Activated CD8-positive, alpha-beta memory T cell treated with anti-CD3 and anti-CD28 coated beads for 4 hours (primary cell): ENCODE measurements around the gene ACTL7A.
"Not testable (repeated sequence)": the region's sequence is repeated elsewhere in the genome, so short reads cannot be mapped to it uniquely, and the experiment has no call there.

Experiments
- DNase-seq, 2 donors: peaks; one replicate each; pipeline ENCODE4 v3.0.0-alpha.2; 2020; ENCODE audit warnings: low read depth in 2 of 2

Gene ACTL7A, protein sequence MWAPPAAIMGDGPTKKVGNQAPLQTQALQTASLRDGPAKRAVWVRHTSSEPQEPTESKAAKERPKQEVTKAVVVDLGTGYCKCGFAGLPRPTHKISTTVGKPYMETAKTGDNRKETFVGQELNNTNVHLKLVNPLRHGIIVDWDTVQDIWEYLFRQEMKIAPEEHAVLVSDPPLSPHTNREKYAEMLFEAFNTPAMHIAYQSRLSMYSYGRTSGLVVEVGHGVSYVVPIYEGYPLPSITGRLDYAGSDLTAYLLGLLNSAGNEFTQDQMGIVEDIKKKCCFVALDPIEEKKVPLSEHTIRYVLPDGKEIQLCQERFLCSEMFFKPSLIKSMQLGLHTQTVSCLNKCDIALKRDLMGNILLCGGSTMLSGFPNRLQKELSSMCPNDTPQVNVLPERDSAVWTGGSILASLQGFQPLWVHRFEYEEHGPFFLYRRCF

DNA sequence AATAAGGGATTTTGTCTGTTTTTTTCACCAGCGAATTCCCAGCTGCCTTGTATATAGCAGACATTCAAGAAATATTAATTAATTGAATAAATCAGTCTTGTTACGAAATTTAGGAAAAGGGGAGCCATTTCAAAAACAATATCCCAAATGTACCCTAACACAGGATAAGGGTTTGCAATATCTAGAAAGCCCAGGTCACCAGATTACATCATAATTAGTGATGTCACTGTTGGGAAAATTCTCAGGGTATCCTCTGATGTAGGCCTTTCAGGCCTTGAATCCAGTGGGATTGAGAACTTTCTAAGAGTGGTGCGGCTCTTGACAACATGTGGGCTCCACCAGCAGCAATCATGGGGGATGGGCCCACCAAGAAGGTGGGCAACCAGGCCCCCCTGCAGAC is at the start of gene ACTL7A:
TSS of gene ACTL7A (plus strand) at position 270 of the 400 bp plus-strand sequence. CDS start at position 327, 57 bp downstream.
- no peak for DNase-seq

DNA sequence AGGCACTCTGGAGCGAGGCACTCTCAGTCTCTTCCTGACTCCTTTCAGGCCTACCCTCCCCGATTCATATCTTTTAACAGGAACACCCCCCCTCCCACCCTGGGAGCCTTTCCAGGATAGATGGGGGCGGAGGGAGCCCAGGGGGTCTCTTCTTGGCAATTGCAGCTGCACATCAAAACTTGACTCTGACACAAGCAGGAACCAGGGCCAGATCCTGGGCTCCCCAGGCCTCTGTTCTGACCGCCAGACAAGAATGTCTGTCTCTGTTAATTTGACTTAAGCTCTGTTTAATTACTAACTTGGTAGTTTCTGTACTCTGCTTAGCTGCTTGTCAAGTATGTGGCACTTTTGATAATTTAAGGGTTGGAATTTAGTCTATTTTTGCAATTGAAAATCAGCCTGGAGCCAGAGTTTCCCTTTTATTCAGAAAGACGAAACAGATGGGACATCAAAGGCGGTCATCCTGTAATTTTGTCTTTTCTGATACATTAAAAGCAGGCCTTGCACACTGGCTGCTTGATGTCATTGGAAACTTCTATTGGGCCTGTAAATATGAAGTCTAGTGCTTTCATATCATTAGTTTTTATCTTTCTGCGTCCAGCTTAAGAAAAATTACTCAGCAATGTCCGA is 49.6 kb upstream of the ACTL7A start:
- DNase-seq: no peak

DNA sequence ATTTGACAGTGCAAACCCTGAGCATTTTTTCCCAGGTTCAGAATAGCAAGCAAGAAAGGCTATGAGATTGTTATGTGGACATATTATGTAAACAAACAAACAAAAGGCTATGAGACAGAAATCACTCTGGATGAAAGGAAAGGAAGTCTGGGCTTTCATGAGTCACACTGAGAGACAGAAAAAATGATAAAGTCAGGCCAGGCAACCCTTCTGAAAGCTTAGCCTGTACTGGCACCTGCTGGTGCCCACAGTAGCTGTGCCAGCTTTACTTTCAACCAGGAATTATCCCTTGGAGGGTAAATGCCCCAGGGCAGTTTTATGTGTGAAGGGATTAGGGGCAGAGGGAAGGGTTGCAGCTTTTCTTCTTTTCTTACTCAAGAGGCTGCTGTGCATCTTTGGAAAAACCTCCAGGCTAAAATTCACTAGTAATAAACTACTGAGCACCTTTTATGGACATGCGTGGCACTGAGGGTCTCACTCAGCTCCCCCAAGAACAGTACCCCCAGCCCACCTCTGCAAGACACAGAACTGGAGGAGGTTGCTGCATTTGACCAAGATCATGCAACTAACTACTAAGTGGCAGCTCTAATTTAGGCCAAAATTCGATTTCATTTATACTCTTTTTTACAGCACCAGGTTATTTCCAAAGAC is 48.0 kb upstream of the ACTL7A start:
- no peak for DNase-seq

DNA sequence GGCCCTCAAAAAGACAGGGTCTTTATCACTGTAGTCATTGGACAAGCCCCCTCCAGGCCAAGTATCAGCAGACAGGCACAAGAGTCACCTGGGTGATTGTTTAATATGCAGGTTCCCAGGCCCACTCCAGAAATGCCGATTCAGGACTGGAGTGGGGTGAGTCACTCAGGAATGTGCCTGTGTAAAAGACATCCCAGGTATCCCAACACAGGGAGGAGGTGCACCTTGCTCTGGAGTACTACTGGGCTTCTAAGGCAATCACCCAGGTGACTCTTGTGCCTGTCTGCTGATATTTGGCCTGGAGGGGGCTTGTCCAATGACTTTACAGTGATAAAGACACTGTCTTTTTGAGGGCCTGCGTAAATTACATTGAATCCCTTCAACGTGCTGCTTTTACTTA is 46.9 kb upstream of the ACTL7A start:
- no peak for DNase-seq

DNA sequence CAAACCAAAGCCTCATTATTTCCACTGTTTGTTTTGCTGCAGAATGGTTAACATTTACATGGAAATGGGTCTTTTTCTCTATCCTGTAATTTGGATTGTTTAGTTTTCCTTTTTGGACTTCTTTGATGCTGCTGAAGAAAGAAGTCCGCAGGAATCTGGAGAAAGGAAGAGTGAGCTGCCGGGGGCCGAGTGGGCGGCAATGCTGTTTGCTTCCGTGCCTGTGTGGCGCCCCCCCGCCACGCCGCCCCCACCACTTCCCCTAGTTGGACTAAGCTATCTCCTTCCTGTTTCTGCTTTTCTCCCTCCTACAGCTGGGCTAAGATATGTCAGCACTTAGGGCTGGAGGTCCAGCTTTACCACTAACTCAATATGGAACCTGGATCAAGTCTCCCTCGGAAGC is 46.0 kb upstream of the ACTL7A start:
- no peak for DNase-seq

DNA sequence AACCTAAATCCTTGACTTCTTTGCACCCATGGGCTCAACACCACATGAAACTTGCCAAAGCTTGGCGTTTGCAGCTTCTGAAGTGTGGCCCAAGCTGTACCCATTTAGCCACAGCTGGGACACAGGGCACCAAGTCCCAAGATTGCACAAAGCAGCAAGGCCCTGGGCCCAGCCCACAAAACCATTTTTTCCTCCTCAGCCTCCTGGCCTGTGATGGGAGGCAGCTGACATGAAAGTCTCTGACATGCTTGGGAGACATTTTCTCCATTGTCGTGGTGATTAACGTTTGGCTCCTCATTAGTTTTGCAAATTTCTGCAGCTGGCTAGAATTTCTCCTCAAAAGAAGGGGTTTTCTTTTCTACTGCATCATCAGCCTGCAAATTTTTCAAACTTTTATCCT is 38.2 kb upstream of the ACTL7A start:
- DNase-seq: no peak

DNA sequence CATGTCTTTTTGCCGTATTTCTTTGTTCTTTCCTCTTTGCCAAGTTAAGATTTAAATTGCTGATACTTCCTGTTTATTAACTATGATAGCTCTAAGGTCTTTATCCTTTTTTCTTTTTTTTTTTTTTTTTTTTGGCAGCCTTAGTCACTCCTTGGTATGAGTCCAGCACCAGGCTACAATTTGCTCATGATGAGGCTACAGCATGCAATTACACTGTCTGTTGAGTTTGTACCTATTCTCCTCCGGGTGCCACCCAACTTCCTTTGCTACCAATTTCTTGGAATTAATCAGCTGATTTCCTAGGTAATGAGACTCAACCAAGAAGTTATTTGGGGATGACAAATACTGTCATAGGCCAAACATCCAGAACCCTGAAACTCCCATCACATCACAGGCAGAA is 31.8 kb upstream of the ACTL7A start:
- no peak for DNase-seq

DNA sequence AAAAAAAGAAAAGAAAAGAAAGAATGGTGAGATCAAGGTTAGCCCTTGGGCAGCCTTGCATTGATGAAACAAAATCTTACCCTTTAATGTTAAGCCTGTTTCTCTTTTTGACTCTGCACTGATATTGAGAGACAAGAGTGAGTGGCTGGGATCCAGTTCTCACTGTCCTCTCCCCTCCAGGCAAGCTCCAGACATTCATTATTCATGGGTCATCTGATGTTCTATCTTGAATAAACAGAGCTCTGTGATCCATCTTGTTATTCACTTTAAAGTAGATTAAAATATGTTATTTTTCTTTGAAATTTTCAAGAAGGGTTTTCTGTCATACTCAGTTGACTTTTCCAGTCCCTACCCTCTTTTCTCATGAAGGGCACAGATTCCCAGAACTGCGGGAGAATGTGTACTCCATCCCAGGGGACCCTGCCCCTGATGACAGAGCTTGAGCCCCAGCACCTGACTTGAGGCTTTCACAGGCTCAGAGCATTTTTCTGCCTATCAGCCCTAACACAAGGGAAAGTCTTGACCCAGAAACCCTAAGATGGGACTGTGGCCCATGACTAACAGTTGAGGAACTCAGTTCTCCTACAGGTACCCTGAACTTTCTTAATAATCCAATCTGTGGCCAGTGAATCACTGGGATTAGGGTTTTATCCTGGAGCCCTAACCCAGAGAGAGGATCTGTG is 30.4 kb upstream of the ACTL7A start:
- no peak for DNase-seq

DNA sequence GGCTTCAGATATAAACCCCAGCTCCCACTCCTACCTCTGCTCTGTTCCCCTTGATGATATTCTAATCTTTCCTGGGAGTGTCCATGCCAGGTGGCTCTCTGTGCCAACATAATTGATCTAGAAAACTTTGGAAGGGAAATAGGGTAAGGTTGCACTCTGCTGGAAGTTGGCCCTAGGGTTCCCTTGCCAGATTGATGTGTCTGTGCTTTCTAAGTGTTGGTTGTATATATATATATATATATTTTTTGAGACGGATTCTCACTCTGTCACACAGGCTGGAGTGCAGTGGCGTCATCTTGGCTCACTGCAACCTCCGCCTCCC is 29.9 kb upstream of the ACTL7A start:
- DNase-seq: no peak

DNA sequence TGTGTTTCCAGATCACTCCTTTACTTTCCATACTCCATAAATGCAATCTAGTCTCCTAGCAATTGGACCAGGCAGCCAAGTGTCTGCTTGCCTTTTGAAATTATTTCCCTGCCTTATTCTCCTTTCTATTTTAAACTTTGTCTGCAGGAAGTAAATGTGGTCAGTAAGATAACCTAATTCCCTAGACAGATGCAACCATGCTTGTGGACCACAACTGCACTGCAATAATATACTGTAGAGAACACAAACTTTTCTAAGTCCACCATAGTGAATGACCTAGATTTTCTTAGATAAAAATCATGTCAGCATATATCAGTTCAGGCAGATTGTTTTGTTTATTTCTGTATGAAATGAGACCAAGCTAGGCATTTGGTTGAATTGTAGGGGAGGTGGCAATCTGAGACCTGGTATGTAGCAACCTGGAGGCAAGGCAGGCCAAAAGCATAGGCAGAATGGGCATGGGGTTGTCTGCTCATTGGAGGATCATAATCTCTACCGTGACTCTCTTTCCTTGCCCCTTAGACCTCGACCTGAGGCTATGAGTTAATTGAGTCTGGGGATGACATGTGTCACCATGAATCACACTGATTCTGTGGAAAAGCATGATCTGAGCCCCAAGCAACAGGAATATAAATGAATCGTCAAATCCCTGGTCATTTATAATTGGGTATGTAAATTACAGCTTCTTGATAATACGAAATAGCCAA is 27.0 kb upstream of the ACTL7A start:
- DNase-seq: no peak

DNA sequence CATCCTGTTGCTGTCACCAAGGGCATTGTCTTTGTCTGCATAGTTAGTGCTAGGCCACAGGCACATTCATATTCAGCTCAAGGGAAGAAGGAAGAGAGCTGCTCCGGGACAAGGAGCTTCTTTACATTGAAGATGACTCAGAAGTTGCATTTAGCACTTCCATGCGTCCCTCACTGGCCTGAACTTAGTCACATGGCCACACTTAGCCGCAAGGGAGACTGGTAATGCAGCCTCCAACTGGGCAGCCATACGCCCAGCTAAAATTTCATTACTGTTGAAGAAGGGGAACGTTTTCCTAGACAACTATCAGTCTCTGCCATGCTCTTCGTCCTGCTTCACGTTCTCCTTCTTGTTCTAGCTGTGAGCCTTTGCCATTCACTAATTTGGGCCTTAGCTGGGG is 26.2 kb upstream of the ACTL7A start:
- no peak for DNase-seq

DNA sequence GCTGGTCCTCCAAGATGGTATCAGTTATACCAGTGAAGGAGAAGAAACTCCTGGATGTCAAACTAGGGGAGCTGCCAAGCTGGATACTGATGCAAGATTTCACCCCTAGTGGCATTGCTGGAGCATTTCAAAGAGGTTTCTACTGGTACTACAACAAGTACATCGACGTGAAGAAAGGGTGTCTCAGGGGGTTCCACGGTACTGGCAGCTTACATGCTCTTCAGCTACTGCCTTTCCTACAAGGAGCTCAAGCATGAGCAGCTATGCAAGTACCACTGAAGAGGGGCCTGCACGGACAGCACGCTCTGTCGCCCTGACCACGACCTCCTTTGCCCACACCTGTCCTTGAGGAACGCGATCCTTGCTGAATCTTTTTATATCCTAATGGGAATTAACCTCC is 25.7 kb upstream of the ACTL7A start:
- DNase-seq: no peak

DNA sequence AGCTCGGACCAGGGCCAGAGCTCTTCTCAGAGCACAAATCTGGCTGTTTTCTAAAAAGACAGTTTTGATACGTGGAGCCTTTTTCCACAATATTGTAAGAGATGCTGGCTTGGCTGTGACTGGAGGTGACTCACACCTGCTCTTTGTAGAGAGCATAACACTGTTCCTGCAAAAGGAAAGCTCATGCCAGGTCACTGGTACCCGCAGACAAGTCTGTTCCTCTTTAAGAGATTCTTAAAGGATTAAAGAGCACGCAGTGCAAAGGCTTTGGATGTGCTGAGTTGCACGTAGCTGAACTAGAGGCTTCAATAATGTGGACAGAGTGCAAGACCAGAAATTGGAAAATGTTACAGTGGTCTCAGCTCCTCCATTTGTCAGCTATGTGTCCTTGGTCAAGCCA is 25.3 kb upstream of the ACTL7A start:
- no peak for DNase-seq

DNA sequence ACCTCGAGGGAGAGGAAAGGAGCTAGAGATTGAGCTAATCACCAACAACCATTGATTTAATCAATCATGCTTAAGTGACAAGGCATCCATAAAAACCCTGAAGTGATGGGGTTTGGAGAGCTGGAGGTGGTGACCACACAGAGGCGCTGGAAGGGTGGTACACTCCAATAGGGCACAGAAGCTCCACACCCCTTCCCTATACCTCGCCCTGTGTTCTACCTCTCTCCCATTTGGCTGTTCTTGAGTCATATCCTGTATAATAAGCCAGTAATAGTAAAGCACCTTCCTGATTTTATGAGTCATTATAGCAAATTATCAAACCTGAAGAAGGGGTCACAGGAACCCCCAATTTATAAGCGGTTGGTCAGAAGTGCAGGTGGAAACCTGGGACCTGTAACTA is 24.5 kb upstream of the ACTL7A start:
- no peak for DNase-seq

DNA sequence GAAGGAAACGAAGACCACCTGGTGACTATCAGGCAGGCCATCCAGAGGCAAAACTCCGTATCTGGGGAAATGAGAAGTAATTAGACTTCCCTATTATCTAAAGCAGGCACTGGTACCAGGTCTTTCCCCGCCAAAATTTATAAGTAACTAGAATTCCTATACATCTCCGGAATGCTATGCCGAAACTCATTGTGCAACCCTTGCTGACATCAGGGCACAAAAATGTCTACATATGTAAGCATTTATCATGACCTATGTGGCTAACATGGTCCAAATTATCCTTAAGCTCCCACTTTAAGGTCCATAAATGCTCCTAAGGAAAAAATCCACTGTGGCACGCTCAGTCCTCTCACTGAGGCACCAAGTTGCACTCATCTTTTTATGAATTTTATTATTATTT is 24.0 kb upstream of the ACTL7A start:
- no peak for DNase-seq

DNA sequence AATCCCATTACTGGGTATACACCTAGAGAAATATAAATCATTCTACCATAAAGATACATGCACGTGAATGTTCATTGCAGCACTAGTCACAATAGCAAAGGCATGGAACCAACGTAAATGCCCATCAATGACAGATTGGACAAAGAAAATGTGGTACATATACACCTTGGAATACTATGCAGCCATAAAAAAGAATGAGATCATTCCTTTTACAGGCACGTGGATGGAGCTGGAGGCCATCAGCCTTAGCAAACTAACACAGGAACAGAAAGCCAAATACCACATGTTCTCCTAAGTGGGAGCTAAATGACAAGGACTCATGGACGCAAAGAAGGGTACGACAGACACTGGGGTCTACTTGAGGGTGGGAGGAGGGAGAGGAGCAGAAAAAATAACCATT is 22.5 kb upstream of the ACTL7A start:
- not testable (repeated sequence) for DNase-seq

DNA sequence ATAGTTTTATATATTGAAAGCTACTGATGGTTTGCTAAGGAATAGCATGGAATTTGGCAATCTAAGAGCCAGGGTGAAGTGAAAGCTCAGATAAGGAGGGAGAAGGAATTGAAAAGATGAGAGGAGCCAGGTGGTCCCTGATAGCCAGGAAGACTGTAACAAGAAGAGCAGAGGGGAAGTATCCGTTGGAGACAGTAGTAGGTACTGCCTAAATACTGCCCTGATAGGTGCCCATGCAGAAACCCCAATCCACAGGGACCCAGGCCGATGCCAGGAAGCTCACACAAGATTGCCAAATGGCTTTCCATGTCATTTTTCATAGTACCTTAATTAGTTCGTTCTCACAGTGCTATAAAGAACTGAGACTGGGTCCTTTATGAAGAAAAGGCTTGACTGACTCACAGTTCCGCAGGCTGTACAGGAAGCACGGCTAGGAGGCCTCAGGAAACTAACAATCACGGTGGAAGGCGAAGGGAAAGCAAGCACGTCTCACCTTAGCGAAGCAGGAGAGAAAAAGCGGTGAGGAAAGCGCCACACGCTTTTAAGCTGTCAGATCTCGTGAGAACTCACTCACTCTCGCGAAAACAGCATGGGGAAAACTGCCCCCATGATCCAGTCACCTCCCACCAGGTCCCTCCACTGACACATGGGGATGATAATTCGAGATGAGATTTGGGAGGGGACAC is 19.3 kb upstream of the ACTL7A start:
- no peak for DNase-seq

DNA sequence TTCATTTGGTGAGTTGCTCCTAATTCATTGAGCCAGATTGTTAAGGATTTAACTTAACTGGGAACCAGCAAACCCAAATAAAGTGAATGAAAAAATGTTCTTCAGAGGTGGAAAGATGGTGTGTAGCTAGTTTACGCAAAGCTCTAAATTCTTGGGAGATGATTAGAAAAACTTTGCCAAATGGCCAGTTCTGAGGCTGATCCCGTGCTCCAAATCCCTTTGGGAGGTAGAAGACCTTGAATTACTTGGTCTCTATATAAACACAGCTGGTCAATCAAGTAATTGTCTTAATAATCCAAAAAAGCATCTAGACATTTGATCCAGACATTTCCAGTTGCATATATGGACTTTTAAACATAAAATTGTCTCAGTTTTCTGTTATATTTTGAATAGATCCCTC is 17.7 kb upstream of the ACTL7A start:
- no peak for DNase-seq

DNA sequence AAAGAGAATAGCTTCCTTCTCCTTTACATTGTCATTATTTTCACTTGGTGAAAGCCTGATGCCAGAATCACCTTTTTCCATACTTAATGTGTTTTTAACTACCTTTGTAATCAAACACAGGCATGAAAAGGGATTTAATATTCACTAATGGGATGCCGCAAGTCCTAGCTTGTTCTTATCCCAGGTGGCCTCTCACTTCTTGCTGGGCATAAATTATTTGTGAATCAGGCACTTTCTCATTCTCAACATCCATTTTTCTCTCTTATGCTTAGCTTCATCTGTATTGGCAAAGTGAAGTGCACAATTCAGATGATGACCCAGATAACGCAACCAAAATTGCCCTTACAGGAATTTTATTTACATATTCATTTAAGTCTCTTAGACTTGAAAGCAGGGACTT is 17.2 kb upstream of the ACTL7A start:
- DNase-seq: no peak

DNA sequence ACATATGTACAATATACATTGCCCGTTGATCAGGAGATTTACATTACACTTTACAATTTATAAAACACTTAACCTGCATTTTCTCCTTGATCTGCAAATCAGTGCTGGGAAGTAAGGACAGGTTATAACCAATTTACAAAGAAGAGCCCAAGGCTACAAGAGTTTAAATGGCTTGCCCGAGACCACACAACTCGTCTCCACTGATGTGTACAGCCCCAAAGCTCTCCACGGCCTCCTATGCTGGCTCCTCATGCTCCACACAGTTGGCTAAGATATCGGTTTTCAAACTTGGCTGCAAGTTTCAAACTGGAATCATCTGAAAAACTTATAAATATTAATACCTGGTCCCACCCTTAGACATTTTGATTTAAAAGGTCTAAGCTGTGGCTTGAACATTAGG is 16.6 kb upstream of the ACTL7A start:
- no peak for DNase-seq

DNA sequence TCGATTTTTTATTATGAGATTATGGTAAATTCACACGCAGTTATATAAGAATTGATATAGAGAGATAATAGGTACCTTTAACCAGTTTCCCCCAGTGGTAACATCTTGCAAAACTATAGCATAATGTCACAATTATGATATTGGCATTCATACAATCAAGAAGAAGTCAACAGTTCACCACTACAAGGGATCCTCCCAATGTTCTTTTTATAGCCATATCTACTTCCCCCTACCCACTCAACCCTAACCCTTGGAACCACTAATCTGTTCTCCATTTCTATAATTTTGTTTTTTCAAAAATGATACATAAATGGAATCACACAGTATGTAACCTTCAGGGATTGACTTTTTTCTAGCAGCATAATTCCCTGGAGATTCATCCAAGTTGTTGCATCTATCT is 16.1 kb upstream of the ACTL7A start:
- DNase-seq: no peak
